ENCODE data around the gene MAT2A.

Gene MAT2A

GRCh38 chr2:85538507-85539360 is at the start of gene MAT2A:
Gene MAT2A (plus strand): TSS chr2:85539168. CDS start chr2:85539288, 120 bp downstream.
- DNase-seq, result peak; percentile 90

DNA sequence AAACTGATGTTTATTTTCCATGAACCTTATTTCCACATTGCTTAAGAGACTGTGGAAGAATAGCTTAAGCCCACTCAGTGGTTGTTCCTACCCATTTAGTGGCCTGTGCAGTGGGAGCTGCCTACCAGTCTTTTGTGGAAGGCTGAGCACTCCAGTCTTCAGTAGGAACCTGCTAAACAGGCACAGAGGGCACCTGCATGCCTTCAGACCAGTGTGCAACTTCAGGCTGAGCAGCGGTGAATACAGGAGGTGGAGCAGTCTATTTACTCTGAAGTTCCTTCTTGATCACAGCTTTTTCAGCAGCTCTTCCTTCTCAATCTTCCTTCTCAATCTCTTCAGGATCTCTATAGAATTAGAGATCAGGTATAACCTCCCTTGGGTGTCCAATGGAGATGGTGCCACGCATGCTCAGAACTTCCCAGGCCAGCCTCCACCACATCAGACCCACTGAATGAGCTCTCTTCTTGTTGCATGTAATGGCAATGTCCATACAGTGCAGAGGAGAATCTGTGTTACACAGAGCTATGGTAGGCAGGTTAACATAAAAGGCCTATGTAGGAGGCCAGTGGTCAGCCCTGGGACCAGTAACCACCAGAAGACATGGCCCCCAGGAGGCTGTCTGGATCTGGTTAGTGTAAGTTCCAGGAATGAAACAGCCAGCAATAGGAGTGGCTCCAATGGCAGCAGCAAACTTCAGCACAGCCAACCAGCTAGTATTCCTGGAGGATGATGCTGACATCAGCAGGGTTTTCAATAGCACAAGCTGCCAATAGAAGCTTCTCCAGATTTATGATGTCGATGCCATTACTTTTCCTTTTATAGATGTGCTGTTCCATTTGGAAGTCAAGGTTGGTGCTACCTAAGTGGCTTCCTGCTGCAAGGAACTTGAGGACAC is 47.9 kb upstream of the MAT2A start:
- DNase-seq, result no peak

- no peak for DNase-seq
Measured at GRCh38 chr2:85496436-85496835, 42.5 kb upstream of the MAT2A start.

DNA sequence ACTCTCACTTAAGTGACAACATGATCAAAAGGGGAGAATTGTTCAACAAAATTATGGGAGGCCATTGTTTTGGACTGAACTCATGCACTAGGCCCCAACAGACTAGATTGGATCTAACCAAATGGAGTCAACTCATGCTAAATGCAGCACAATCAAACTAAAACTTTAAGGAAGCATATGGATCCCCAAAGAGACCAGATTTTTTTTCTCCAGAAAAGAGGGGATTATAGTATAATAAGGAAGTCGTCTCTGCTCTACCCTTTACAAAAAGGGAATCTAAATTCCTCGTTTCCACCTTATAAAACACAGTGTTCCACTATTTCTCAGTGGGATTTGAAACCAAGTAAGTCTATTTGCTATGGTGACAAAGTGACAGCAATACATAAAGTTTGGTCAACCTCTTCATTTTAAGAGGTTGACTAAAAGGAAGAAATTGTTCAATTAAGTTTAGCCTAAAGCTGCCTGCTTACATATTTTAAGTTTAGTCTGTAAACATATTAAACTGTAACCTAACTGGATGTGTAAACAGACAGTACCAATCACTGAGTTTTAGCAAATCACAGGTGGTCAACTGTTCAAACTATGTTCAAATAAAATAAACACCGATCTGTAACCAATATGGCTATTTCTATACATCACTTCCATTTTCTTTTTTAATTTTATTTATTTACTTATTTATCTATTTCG is 40.9 kb upstream of the MAT2A start:
- DNase-seq, result no peak

- DNase-seq, result no peak
Measured at GRCh38 chr2:85501248-85501647, 37.7 kb upstream of the MAT2A start.

GRCh38 chr2:85502720-85503119 is 36.2 kb upstream of the MAT2A start:
- no peak for DNase-seq

GRCh38 chr2:85503168-85503850 is 35.7 kb upstream of the MAT2A start:
- no peak for DNase-seq

DNA sequence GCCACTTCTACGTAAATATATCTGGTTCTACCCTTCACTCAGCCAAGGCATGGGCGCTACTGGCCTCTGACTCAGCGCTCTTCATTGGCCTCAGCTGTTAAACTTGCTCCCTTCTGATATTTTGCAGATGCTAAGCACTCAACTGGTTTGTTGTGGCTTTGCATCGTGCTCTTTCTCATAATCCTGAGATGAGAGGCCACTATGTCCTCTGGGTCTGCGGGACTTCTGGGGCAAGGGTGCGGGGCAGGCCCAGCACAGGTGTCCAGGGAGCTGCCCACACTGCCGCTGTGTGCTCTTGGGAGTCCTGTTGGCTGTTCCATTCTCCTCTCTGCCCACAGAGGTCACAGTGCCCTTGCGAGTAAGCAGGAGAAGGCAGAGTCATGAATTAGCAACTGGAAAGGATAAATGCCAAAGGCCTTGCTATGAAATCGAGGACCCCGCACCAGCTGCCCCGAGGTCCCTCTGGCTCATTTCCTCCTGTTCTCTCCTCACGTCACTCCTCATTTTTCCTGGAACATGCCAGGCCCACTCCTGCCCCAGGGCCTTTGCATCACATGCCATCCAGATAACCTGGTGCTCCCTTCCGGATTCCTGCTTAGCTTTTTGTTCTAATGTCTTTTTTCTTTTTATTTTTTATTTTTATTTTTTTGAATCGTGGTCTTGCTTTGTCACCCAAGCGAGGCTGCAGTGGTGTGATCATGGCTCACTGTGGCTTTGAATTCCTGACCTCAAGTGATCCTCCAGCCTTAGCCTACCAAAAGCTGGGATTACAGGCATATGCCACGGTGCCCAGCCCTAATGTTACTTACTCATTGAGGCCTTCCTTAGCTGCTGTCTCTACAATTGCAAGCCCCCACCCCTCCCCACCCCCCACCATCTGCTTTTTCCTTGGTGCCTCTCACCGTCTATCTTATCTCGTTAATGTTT is 34.9 kb upstream of the MAT2A start:
- DNase-seq, result no peak

DNA sequence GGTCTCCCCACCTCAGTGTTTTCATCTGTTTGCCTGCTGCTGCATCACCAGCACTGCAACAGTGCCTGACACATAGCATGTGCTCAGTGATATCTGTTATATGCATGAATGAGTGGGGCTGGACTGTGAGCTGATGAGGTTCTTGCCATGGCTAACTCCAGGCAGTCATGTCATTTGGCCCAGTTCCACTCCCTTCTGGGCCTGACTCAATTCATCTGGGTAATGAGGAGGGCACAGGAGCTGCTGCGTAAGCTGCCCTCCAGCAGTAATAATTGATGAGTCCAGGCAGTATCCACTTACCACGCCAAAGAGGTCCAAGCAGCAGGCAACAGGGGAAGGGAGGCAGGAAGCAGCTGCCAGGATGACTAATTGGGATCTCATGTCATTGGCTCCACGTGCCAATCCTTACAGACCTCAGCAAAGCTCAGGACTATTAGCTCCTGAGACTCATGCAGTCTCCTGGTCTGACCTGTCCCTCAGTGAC is 34.1 kb upstream of the MAT2A start:
- DNase-seq, result peak; percentile 25

DNA sequence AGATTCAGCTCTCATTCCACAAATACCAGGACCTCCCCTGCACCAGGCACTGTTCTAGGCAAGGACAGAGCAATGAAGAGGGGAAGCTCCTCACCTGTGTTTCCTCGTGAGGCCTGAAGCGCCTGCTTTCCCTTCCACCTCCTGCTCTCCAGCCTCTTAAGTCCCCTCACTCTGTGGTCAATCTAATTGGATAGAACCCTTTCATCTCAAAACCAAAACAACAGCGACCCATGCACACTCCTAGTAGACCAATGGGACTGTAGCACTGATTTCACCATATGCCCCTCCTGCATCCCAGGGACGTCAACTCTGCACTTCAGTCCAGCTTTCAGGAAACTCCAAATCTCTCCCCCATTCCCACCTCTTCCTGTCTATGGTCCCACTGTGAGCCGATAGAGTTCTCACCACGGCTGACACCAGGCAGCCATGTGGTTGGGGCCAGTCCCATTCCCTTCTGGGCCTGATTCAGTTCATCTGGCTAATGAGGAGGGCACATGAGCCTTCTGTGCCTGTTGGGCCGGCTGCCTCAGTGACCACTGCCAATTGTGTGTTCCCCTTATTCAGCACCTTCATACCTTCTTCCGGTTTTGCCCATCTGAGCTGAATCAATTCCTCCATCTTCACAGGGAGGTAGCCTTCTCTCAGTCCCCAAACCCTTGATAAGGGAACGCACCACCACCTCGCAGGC is 33.3 kb upstream of the MAT2A start:
- DNase-seq, result no peak

DNA sequence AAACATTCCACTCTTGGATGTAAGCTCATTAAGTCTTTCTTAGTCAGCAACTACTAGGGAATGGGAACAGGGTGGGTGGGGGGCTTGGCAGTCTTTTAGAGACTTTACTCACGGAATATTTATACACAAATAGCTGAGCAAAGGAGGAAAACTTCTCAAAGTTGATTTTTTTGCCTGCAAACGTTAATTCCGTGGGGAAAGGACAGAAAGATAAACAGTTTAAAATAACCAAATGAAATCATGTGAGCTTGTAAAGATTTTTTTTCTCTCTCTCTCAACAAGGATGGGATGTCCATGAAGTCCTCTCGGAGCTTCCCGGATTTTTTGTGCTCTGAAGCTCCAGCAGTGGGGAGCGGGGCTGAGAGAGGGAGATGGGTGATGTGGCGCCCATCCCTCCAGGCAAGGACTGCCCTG is 32.2 kb upstream of the MAT2A start:
- no peak for DNase-seq

DNA sequence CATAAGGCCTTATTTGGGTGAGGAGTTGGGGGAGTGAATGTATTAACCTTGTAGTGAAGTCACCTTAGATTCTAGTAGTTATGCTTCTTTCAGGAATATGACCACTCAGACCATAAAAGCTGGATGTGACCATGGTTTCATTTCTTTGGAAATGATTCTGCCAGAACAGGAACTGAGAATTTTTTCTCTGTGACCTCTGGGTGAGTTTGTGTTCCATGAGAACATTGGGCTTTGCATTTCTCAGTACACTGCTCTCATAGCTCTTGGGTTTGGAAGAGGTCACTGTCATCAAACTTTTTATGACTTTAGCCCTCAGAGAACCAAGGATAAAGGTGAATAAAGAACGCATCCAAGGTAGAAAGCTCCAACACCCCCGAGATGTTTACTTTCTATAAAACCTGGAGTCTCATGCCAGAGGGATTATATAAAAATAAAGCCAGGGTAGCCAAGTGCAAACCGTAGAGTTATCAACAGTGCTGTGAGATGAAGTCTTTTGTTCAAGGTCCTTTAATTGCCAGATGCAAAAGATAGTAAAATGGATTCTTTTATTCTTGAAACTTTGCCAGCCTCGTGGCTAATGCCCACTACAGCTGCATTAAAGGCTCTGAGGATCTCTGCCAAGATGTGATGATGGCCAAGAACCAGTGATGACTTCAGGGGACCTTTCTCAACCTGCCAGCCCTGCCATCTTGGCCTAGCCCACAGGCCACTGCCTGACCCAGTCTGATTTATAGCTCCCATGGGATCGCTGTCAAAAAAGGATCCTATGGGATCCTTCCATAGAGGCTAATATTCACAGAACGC is 27.8 kb upstream of the MAT2A start:
- DNase-seq, result no peak

DNA sequence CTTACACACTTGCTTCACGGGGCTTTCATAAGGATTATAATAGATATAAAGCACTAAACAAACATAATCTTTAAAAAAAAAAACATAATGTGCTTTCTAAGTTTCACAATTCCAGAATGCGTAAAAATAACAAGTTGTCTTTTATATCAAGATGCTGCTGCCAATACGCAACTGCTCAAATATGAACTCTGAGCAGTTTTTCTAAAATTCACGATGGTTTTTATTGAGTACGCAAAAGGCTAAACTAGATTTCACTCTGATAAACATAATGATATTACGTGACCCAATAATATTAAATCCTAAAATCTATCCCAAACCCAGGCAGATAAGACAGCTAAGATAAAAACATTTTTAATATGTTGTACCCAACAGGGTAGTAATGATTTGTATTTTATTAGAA is 24.6 kb upstream of the MAT2A start:
- DNase-seq, result no peak

GRCh38 chr2:85516653-85517389 is 22.1 kb upstream of the MAT2A start:
- DNase-seq, result no peak

- no peak for DNase-seq
Measured at GRCh38 chr2:85522090-85522647, 16.8 kb upstream of the MAT2A start.

- no peak for DNase-seq
Measured at GRCh38 chr2:85523062-85523902, 15.7 kb upstream of the MAT2A start.

- DNase-seq, result no peak
Measured at GRCh38 chr2:85523903-85524335, 15.0 kb upstream of the MAT2A start.
